ENCODE data around the gene NMS.

NMS gene

GRCh38 chr2:100484390-100484789 is 14.1 kb downstream of the NMS start:
- DNase-seq (ENCODE audit: low read depth in 2 of 3, low spot score in 2 of 3), result no peak

- DNase-seq (ENCODE audit: low read depth in 2 of 3, low spot score in 2 of 3), result no peak
Observed at GRCh38 chr2:100485396-100485795, 15.1 kb downstream of the NMS start.

GRCh38 chr2:100494712-100495111 is 24.4 kb downstream of the NMS start:
- no peak for DNase-seq (ENCODE audit: low read depth in 2 of 3, low spot score in 2 of 3)

GRCh38 chr2:100502782-100503181 is 32.5 kb downstream of the NMS start:
- no peak for DNase-seq (ENCODE audit: low read depth in 2 of 3, low spot score in 2 of 3)

- DNase-seq (ENCODE audit: low read depth in 2 of 3, low spot score in 2 of 3), result no peak
Observed at GRCh38 chr2:100504542-100504941, 34.3 kb downstream of the NMS start.

GRCh38 chr2:100509066-100509465 is 38.8 kb downstream of the NMS start:
- DNase-seq (ENCODE audit: low read depth in 2 of 3, low spot score in 2 of 3), result no peak

GRCh38 chr2:100513650-100514049 is 43.4 kb downstream of the NMS start:
- DNase-seq (ENCODE audit: low read depth in 2 of 3, low spot score in 2 of 3), result no peak

GRCh38 chr2:100517556-100517955 is 47.3 kb downstream of the NMS start:
- no peak for DNase-seq (ENCODE audit: low read depth in 2 of 3, low spot score in 2 of 3)

GRCh38 chr2:100518801-100519200 is 48.5 kb downstream of the NMS start:
- DNase-seq (ENCODE audit: low read depth in 2 of 3, low spot score in 2 of 3), result no peak

GRCh38 chr2:100520224-100520623 is 49.9 kb downstream of the NMS start:
- no peak for DNase-seq (ENCODE audit: low read depth in 2 of 3, low spot score in 2 of 3)

GRCh38 chr2:100522430-100522829 is 52.1 kb downstream of the NMS start:
- no peak for DNase-seq (ENCODE audit: low read depth in 2 of 3, low spot score in 2 of 3)

- DNase-seq (ENCODE audit: low read depth in 2 of 3, low spot score in 2 of 3), result no peak
Observed at GRCh38 chr2:100524331-100524730, 54.0 kb downstream of the NMS start.

- DNase-seq (ENCODE audit: low read depth in 2 of 3, low spot score in 2 of 3), result no peak
Observed at GRCh38 chr2:100526868-100527267, 56.6 kb downstream of the NMS start.

GRCh38 chr2:100527440-100528015 is 57.2 kb downstream of the NMS start:
- DNase-seq (ENCODE audit: low read depth in 2 of 3, low spot score in 2 of 3), result no peak

GRCh38 chr2:100529176-100529575 is 58.9 kb downstream of the NMS start:
- no peak for DNase-seq (ENCODE audit: low read depth in 2 of 3, low spot score in 2 of 3)

- no peak for DNase-seq (ENCODE audit: low read depth in 2 of 3, low spot score in 2 of 3)
Observed at GRCh38 chr2:100529900-100530299, 59.6 kb downstream of the NMS start.

Measured in activated CD8-positive, alpha-beta memory T cell treated with anti-CD3 and anti-CD28 coated beads for 48 hours (primary cell).